Astrocyte of the cerebellum (primary cell): ENCODE data around the gene SP5.

Experiments
- DNase-seq: peaks from one replicate; pipeline ENCODE4 v3.0.0-alpha.2; 2011; ENCODE audit warnings: low read depth
- H3K4me3 ChIP-seq: 2 replicates; pipeline ENCODE4 v1.5.1; 2011; ENCODE audit warnings: mild to moderate bottlenecking, low read depth, low read length, moderate library complexity
- CTCF ChIP-seq: IDR thresholded peaks from 2 replicates; pipeline ENCODE4 v1.5.1; 2012; ENCODE audit warnings: low read length, low read depth, moderate library complexity, mild to moderate bottlenecking; ENCODE audit errors: missing control alignments
- in situ Hi-C: cut with HindIII; loops from 2 replicates; pipeline ENCODE4 v1.10.0; 2017; ENCODE audit warnings: low sequenced_read_pairs

The SP5 gene

GRCh38 chr2:170763232-170763631 lies 48.1 kb downstream of the SP5 start:
- no peak for TF ChIP-seq CTCF
- no peak for DNase-seq
- no peak overlapping the region for H3K4me3 ChIP-seq
- in situ Hi-C loops = no loop called here

DNA sequence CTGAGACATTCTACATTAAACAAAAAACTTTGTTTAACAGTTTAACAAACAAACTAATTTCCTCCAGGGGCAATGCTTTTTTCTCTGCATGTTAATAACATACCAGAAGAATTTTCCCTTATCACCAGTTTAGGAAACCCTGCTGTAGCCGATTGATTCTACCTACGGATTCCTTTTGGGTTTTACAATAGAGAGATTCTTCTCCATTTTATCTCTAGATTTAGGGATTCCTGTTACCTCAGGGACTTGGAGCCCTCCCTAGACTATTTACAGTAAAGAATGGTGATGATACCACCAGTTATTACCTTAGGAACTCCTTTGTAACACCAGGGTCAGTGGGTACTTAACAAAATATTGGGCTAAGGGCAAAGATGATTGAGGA lies 49.7 kb downstream of the SP5 start:
- DNase-seq = no peak
- in situ Hi-C loops = no loop called here
- TF ChIP-seq CTCF = no peak
- H3K4me3 ChIP-seq = no peak overlapping the region

DNA sequence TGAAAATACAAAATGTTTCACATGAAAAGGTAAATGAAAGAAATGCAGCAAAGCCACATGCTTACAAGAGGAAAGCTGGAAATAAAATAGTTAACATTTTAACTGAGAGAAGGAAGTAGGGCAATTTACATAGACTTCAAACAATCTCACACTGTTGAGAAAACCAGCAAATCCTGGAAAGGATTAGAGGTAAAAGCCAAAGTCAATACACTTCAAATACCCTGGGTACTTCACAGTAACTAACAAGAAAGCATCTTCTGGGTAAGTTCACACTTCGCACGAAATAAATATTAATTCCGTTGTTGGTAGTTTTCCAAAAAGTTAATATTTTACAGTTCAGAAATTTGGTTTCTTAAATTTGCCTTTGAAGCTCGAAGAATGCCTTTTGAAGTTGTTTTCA lies 51.6 kb downstream of the SP5 start:
- in situ Hi-C loops = no loop called here
- no peak overlapping the region for H3K4me3 ChIP-seq
- no peak for TF ChIP-seq CTCF
- no peak for DNase-seq
